Upper lobe of right lung (tissue), 1 donor: ENCODE data around the gene GCNA. TPM values are rescaled to one million over a fixed set of nuclear protein-coding genes. Genes with fewer than 3 reads are reported as not detected.
"Not testable (repeated sequence)": the region's sequence is repeated elsewhere in the genome, so short reads cannot be mapped to it uniquely, and the experiment has no call there.

Source experiments
- ATAC-seq: fragments of 200-7000 bp; cut with Tn5 transposase; one replicate; pipeline ENCODE4 v1.9.1; 2020; ENCODE audit warnings: mild to moderate bottlenecking, moderate library complexity
- DNase-seq: peaks from one replicate; pipeline ENCODE4 v3.0.0-alpha.2; 2020
- H3K27ac ChIP-seq: fragments of 200-600 bp; one replicate; pipeline ENCODE4 v1.8.0; 2022
- H3K27me3 ChIP-seq: fragments of 200-600 bp; one replicate; pipeline ENCODE4 v1.8.0; 2022; ENCODE audit warnings: mild to moderate bottlenecking
- H3K36me3 ChIP-seq: fragments of 200-600 bp; one replicate; pipeline ENCODE4 v1.8.0; 2022
- H3K4me1 ChIP-seq: fragments of 200-600 bp; one replicate; pipeline ENCODE4 v1.8.0; 2022
- H3K4me3 ChIP-seq: fragments of 200-600 bp; one replicate; pipeline ENCODE4 v1.8.0; 2022; ENCODE audit warnings: mild to moderate bottlenecking
- H3K9me3 ChIP-seq: fragments of 200-600 bp; one replicate; pipeline ENCODE4 v1.8.0; 2022
- CTCF ChIP-seq: fragments of 200-600 bp; IDR thresholded peaks from one replicate; pipeline ENCODE4 v1.8.0; 2022; ENCODE audit warnings: antibody characterized with exemption
- intact Hi-C: fragments of 100-400 bp; cut with DNase I; formaldehyde crosslinking; loops from one replicate; pipeline ENCODE4 v1.11.0; 2022
- total RNA-seq: library from RNA; stranded (reverse); fragmentation: NEBNext Ultra II Directional; extraction: Animal tissue kit (Norgen Biotek cat#: 25700); gene quantifications from one replicate; pipeline ENCODE4 v1.2.1, GENCODE V29; 2021
- donor health status: DM: no; HTN: yes; CAD: no; lungs with severe emphysema.

GCNA gene
- total RNA-seq, 1 donor from 2014 or later = 3.4 TPM

GRCh38 chrX:71581210-71581609 lies 3.0 kb downstream of the GCNA start:
- H3K27me3 ChIP-seq = no peaks in the 10 kb centered on the region
- DNase-seq (no peak), ATAC-seq (no peak)
- no peak overlapping the region for H3K4me3 ChIP-seq
- TF ChIP-seq CTCF = no peak
- no peaks in the 10 kb centered on the region for H3K4me1 ChIP-seq
- H3K36me3 ChIP-seq = no peaks in the 10 kb centered on the region
- intact Hi-C loops = no loop called here
- H3K27ac ChIP-seq = no peak overlapping the region
- H3K9me3 ChIP-seq = no peaks in the 10 kb centered on the region

DNA sequence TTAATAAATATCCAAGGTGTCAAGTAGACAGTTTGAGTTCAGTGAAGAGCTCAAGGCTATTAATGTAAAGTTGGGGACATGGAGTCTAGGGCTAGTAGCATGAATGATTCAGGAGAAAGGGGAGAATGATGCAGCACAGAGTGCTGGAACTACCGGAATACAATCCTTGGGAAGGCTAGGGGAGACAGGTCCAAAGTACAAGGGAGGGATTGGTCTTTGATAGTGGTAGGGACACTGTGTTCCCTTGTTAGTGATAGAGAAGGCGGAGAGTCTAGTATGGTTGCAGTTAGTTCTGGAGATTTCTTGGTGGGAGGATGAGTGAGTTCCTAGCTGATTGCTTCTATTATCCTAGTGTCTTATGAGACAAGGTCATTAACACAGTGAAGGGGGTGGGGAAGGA lies 8.7 kb downstream of the GCNA start:
- no peak for TF ChIP-seq CTCF
- Histone ChIP-seq H3K9me3 (no peaks in the 10 kb centered on the region), H3K27me3 (no peaks in the 10 kb centered on the region), H3K36me3 (no peaks in the 10 kb centered on the region), H3K4me3 (no peak overlapping the region), H3K4me1 (no peaks in the 10 kb centered on the region), H3K27ac (no peak overlapping the region)
- intact Hi-C loops = no loop called here
- ATAC-seq = no peak
- no peak for DNase-seq

DNA sequence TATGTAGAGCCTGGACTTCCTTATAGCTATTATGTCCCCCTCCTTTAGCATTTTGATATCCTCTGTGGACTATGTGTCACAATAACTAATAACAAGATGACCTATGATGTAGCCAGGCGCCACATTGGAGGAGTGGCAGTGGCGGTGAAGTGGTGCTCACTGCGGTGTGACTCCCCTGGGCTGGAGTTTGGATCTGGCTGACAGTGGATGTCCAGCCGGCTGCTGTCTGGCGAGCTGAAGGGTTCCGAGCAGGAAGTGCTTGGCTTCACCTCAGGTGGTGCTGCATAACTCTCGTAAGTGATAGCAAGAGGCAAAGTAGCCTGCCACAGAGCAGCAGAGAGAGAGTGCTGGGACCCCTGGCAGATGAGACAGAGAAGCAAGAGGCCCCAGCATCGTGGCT lies 15.0 kb downstream of the GCNA start:
- ATAC-seq, H3K4me3 ChIP-seq, H3K27me3 ChIP-seq, H3K36me3 ChIP-seq, H3K27ac ChIP-seq, intact Hi-C loops, DNase-seq, H3K9me3 ChIP-seq, H3K4me1 ChIP-seq: not testable (repeated sequence)

- Histone ChIP-seq H3K4me3 (no peak overlapping the region), H3K36me3 (peaks cover 13% of the 10 kb centered on the region), H3K27me3 (no peaks in the 10 kb centered on the region), H3K4me1 (no peaks in the 10 kb centered on the region), H3K9me3 (no peaks in the 10 kb centered on the region), H3K27ac (no peak overlapping the region)
- TF ChIP-seq CTCF = no peak
- ATAC-seq (no peak), DNase-seq (no peak)
- intact Hi-C loops = no loop called here
These were observed 21.7 kb downstream of the GCNA start for GRCh38 chrX:71599965-71600364.

GRCh38 chrX:71603618-71604017 lies 25.4 kb downstream of the GCNA start:
- DNase-seq = no peak
- no peak for ATAC-seq
- intact Hi-C loops = no loop called here
- no peak overlapping the region for H3K4me3 ChIP-seq
- no peak overlapping the region for H3K27ac ChIP-seq
- no peaks in the 10 kb centered on the region for H3K4me1 ChIP-seq
- H3K9me3 ChIP-seq = no peaks in the 10 kb centered on the region
- H3K27me3 ChIP-seq = no peaks in the 10 kb centered on the region
- H3K36me3 ChIP-seq = peaks cover 24% of the 10 kb centered on the region
- no peak for TF ChIP-seq CTCF

DNA sequence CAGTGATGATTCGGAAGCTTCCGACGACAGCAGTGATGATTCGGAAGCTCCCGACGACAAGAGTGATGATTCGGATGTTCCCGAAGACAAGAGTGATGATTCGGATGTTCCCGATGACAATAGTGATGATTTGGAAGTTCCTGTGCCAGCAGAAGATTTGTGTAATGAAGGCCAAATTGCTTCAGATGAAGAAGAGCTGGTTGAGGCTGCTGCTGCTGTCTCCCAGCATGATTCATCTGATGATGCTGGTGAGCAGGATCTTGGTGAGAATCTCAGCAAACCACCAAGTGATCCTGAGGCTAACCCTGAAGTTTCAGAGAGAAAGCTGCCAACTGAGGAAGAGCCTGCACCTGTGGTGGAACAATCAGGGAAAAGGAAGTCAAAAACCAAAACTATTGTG lies 25.9 kb downstream of the GCNA start:
- DNase-seq (no peak), ATAC-seq (no peak)
- Histone ChIP-seq H3K4me3 (no peak overlapping the region), H3K36me3 (peaks cover 29% of the 10 kb centered on the region), H3K9me3 (no peaks in the 10 kb centered on the region), H3K27me3 (no peaks in the 10 kb centered on the region), H3K4me1 (no peaks in the 10 kb centered on the region), H3K27ac (no peak overlapping the region)
- TF ChIP-seq CTCF = no peak
- intact Hi-C loops = no loop called here
